ENCODE measurements around the gene BEST2.
"Not testable (repeated sequence)": the region's sequence is repeated elsewhere in the genome, so short reads cannot be mapped to it uniquely, and the experiment has no call there.

DNA sequence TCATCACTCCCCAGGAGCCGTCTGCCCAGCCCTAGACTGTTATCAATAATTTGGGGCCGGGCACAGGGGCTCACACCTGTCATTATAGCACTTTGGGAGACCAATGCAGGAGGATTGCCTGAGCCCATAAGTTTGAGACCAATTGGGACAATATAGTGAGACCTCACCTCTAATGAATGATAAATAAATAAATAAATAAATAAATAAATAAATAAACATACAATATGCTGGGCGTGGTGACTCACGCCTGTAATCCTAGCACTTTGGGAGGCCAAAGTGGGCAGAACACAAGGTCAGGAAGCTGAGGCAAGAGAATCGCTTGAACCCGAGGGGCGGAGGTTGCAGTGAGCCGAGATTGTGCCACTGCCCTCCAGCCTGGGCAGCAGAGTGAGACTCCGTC lies 38.3 kb upstream of the BEST2 start:
- TF ChIP-seq, protein P1, sequence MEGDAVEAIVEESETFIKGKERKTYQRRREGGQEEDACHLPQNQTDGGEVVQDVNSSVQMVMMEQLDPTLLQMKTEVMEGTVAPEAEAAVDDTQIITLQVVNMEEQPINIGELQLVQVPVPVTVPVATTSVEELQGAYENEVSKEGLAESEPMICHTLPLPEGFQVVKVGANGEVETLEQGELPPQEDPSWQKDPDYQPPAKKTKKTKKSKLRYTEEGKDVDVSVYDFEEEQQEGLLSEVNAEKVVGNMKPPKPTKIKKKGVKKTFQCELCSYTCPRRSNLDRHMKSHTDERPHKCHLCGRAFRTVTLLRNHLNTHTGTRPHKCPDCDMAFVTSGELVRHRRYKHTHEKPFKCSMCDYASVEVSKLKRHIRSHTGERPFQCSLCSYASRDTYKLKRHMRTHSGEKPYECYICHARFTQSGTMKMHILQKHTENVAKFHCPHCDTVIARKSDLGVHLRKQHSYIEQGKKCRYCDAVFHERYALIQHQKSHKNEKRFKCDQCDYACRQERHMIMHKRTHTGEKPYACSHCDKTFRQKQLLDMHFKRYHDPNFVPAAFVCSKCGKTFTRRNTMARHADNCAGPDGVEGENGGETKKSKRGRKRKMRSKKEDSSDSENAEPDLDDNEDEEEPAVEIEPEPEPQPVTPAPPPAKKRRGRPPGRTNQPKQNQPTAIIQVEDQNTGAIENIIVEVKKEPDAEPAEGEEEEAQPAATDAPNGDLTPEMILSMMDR (IDR thresholded peaks at IDR 0.05) = not testable (repeated sequence)
- not testable (repeated sequence) for TF ChIP-seq POLR2A (IDR thresholded peaks at IDR 0.05)

Data from heart left ventricle (tissue), 13 donors.